Measurements from ENCODE around the gene PTPRK.

DNA sequence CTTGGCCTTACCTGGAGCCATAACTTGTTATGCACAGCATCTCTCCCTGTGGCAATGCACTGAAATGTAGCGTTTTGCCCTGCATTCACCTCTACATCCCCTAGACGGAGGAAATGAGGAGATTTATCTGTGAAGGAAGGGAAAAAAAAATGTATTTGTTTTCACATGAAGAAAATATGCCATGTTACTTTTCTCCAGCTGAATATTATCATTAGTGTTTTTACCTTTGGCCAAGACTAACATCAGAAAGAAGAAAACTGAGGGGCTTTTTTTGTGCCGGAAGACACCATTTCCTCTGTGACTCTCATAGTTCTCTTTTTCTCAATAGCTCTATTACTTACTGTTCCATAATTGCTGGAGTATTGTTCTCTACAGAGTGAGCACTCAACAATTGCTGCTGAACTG is 280.4 kb downstream of the PTPRK start:
- TF ChIP-seq, protein P1, sequence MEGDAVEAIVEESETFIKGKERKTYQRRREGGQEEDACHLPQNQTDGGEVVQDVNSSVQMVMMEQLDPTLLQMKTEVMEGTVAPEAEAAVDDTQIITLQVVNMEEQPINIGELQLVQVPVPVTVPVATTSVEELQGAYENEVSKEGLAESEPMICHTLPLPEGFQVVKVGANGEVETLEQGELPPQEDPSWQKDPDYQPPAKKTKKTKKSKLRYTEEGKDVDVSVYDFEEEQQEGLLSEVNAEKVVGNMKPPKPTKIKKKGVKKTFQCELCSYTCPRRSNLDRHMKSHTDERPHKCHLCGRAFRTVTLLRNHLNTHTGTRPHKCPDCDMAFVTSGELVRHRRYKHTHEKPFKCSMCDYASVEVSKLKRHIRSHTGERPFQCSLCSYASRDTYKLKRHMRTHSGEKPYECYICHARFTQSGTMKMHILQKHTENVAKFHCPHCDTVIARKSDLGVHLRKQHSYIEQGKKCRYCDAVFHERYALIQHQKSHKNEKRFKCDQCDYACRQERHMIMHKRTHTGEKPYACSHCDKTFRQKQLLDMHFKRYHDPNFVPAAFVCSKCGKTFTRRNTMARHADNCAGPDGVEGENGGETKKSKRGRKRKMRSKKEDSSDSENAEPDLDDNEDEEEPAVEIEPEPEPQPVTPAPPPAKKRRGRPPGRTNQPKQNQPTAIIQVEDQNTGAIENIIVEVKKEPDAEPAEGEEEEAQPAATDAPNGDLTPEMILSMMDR (conservative IDR thresholded peaks at IDR 0.05; ENCODE audit: low read depth, low read length): no peak
- TF ChIP-seq EZH2phosphoT487 (IDR thresholded peaks at IDR 0.05; ENCODE audit: borderline replicate concordance, low read length): no peak

All from PC-3 (cell line).